ENCODE results near the gene STX16.

The STX16 gene

DNA sequence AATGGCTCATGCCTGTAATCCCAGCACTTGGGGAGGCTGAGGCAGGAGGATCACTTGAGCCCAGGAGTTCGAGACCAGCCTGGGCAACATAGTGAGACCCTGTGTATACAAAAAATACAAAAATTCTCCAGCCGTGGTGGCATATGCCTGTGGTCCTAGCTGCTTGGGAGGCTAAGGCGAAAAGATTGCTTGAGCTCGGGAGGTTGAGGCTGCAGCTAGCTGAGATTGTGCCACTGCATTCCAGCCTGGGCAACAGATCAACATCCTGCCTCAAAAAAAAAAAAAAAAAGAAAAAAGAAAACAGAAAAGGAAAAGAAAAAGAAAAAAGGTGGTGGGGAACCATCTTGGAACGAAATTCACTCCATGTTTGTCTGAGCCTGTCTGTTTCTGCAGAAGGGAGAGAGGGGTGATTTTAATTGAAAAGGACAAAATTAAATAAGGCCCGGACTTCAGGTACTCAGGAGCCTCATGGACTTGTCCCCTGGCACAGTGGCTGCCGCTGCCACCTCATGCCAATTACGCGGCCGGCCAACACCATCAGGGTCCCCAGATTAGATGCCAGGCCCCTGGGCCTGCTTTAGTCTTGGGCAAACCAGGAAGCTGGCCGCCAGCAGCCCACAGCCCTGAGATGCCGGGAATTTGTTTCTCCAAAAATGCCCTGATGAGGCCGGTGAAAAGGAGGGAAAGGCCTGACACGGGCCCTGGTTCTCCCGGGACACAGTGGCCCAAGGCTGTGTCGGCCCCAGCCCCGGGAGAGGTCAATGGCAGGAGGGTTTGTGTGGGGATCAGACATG, 37.8 kb upstream of the STX16 start:
- no peak overlapping the region for H3K27ac ChIP-seq
- TF ChIP-seq CTCF (conservative IDR thresholded peaks at IDR 0.05): no peak

DNA sequence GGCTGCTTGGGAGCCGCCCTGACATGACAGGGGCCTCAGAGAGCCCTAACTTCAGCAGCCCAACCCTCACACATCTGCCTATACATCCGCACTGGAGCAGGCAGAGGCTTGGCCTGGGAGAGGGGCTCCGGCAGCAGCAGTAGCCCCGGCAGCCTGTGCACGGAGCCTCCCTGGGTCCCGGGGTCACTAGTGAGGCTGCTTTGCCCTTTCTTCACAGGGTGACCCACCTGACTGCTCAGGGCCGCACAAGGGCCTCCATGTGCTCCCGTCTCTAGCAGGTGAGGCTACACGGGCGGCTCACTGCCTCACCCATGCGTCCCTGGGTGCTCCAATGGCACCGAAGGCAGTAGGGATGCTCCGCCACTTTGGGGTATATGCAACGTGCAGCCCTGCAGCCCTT, 36.7 kb upstream of the STX16 start:
- no peak for TF ChIP-seq CTCF (conservative IDR thresholded peaks at IDR 0.05)
- no peak overlapping the region for H3K27ac ChIP-seq

GRCh38 chr20:58614984-58615760, 35.9 kb upstream of the STX16 start:
- TF ChIP-seq CTCF (conservative IDR thresholded peaks at IDR 0.05): no peak
- H3K27ac ChIP-seq: no peak overlapping the region

DNA sequence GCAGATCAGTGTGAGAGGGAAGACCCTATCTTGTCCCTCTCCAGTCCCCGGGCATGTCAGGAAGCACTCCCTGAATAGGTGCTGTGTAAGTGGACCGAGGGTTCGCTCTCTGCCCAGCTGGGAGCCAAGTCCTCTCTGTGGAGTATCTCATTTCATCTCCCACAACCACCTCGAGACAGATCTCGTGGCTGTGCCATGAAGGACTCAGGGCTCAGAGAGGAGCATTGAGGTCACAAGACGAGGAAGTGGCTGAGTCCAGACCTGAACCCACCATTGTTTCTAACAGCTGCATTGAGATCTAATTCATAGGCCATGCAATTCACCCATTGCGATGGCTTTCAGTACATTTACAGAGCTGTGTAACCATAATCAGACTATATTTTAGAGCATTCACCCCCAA, 34.7 kb upstream of the STX16 start:
- no peak for TF ChIP-seq CTCF (conservative IDR thresholded peaks at IDR 0.05)
- H3K27ac ChIP-seq: no peak overlapping the region

GRCh38 chr20:58617158-58617557, 33.9 kb upstream of the STX16 start:
- no peak for TF ChIP-seq CTCF (conservative IDR thresholded peaks at IDR 0.05)
- no peak overlapping the region for H3K27ac ChIP-seq

DNA sequence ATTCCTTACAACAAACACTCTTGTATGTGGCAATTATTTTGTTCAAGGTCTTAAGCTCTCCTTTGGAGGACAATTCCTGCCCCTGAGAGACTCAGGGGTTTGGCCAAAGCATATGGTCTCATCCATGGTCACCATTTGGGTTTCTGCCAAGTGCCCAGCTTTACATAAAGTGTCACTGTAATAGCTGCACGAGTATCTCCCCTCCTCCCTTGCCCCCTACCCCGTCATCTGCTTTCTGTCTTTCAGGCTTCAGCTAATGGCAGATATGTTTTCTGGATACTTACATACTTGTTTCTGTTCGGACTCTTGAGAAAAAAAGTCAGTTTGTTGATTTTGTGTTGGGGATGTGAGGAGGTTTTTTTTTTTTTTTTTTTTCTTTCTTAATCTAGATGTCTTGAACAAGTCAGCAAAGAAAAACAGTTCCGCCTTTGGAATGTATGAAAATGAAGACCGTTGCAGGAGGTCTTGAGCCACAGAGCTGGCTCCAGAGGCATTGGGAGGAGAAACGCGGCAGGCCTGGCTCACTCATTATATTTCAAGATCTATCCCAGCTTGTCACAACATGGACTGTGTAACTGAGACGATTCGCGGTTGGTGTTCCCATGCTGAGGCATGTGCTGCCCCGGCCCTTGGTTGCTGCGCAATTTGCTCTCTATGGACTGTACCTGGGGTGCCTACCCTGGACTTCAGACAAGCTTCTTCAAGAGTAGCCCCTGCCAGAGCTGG, 32.6 kb upstream of the STX16 start:
- H3K27ac ChIP-seq: no peak overlapping the region
- TF ChIP-seq CTCF (conservative IDR thresholded peaks at IDR 0.05): no peak

Measured in VCaP (cell line).